ENCODE results near the gene MAP3K20. TPM values are rescaled to one million over a fixed set of nuclear protein-coding genes. Genes with fewer than 3 reads are reported as not detected.

The MAP3K20 gene
- total and polyA plus RNA-seq, 2 of the 8 experiments (the other 6 are each of a cell fraction or from before 2014, with no cell fraction given) = 3.1 to 11.1 TPM

- FAIRE-seq (no peak), DNase-seq (ENCODE audit: low read depth in 1 of 2, low spot score in 2 of 2) (no peak)
- POLR2A ChIA-PET (ENCODE audit: partially characterized antibody) = no interaction called here
- Histone ChIP-seq H2AFZ (ENCODE audit: low read length) (no peak overlapping the region), H3K36me3 (ENCODE audit: control insufficient read depth in 2 of 4, insufficient read depth in 4 of 4, low read length in 3 of 4) (no peaks in the 10 kb centered on the region), H2BK120ac (replicated peaks; ENCODE audit: low read depth, low read length) (no peak overlapping the region), H3K27ac (ENCODE audit: low read depth, low read length) (no peak overlapping the region), H3K56ac (replicated peaks; ENCODE audit: insufficient read length, low read depth, low read length) (no peak overlapping the region), H4K20me1 (replicated peaks in 1 of 2; ENCODE audit: control insufficient read depth in 1 of 2, insufficient read depth in 2 of 2, low read length in 2 of 2) (no peaks in the 10 kb centered on the region), H3K23ac (ENCODE audit: insufficient read length) (no peak overlapping the region), H3K79me2 (ENCODE audit: control insufficient read depth in 1 of 2, insufficient read depth in 2 of 2, low read length in 2 of 2) (no peaks in the 10 kb centered on the region), H3K23me2 (ENCODE audit: low read depth, low read length) (no peaks in the 10 kb centered on the region), H3K27me3 (replicated peaks in 1 of 4; ENCODE audit: control insufficient read depth in 3 of 4, extremely low read depth in 1 of 4, insufficient read depth in 3 of 4, low read length in 3 of 4) (no peaks in the 10 kb centered on the region), H3K79me1 (ENCODE audit: low read depth, low read length) (no peaks in the 10 kb centered on the region), H3K4me2 (ENCODE audit: insufficient read depth in 1 of 2, low read depth in 2 of 2, low read length in 2 of 2) (no peak overlapping the region), H3K4ac (replicated peaks; ENCODE audit: insufficient read length, low read depth, low read length) (no peak overlapping the region), H2BK15ac (ENCODE audit: low read length) (no peak overlapping the region), H3K9me3 (ENCODE audit: insufficient read depth in 2 of 2, low read depth in 1 of 2, low read length in 1 of 2) (no peaks in the 10 kb centered on the region), H4K5ac (ENCODE audit: insufficient read length, low read depth, low read length) (no peak overlapping the region), H3K14ac (ENCODE audit: insufficient read length) (no peak overlapping the region), H2BK5ac (ENCODE audit: low read depth, low read length) (no peak overlapping the region), H4K91ac (replicated peaks; ENCODE audit: insufficient read length, low read length) (no peak overlapping the region), H3K4me3 (ENCODE audit: extremely low read depth in 1 of 4, insufficient read depth in 2 of 4, low read depth in 3 of 4, low read length in 4 of 4) (no peak overlapping the region), H2BK12ac (ENCODE audit: low read depth, low read length) (no peak overlapping the region), H3K9ac (replicated peaks in 1 of 4; ENCODE audit: extremely low read depth in 1 of 4, low read depth in 3 of 4, low read length in 3 of 4) (peak overlapping the region in 1 of 4 experiments; percentile 4; a peak in 1 of 7 replicates), H3K4me1 (replicated peaks in 1 of 4; ENCODE audit: control insufficient read depth in 3 of 4, insufficient read depth in 4 of 4, low read length in 3 of 4) (peaks cover 0 to 8% (median 5%) of the 10 kb centered on the region in 4 experiments; a peak in 3 of 7 replicates), H3K18ac (ENCODE audit: extremely low read depth, low read length) (no peak overlapping the region), H2BK20ac (ENCODE audit: low read length) (no peak overlapping the region), H2AK5ac (ENCODE audit: low read depth, low read length) (no peak overlapping the region), H4K8ac (ENCODE audit: extremely low read depth, insufficient read depth, low read length) (no peak overlapping the region; the same call in 1 of the 2 replicates)
- CTCF ChIA-PET (ENCODE audit: partially characterized antibody) = interaction anchor here (0.9 to 1.5 kb wide), 4 partner anchors 13 to 39 kb away, joined by 3 to 7 read pairs (median 4); no protein-coding TSS in a partner anchor
- WGBS, 2 experiments (ENCODE audit: extremely low coverage in 1 of 2, insufficient coverage in 1 of 2, insufficient read length in 1 of 2, insufficient replicate concordance in 2 of 2, low coverage in 1 of 2, low lambda C conversion rate in 2 of 2, missing lambda C conversion rate in 1 of 2) = 82% methylated on average over 8 of the region's 8 CpGs; no CpG with 5 or more reads in 1 of the 2 experiments
- TF ChIP-seq JUND (IDR thresholded peaks at IDR 0.05; ENCODE audit: low read length) (no peak), BCL11A (IDR thresholded peaks at IDR 0.05; ENCODE audit: low read depth in 2 of 2, low read length in 2 of 2) (no peak), TCF12 (IDR thresholded peaks at IDR 0.05; ENCODE audit: low read depth, low read length) (no peak), BRCA1 (IDR thresholded peaks at IDR 0.05; ENCODE audit: low read depth, low read length) (no peak), SIN3A (conservative IDR thresholded peaks at IDR 0.05 in 1 of 2, IDR thresholded peaks at IDR 0.05 in 1 of 2; ENCODE audit: low read depth in 1 of 2, low read length in 2 of 2) (no peak), NANOG (IDR thresholded peaks at IDR 0.05; ENCODE audit: insufficient read depth, low read depth, low read length, poor library complexity, severe bottlenecking) (no peak), SIX5 (IDR thresholded peaks at IDR 0.05; ENCODE audit: low read depth, low read length) (no peak)
- TF ChIP-seq, protein P1, sequence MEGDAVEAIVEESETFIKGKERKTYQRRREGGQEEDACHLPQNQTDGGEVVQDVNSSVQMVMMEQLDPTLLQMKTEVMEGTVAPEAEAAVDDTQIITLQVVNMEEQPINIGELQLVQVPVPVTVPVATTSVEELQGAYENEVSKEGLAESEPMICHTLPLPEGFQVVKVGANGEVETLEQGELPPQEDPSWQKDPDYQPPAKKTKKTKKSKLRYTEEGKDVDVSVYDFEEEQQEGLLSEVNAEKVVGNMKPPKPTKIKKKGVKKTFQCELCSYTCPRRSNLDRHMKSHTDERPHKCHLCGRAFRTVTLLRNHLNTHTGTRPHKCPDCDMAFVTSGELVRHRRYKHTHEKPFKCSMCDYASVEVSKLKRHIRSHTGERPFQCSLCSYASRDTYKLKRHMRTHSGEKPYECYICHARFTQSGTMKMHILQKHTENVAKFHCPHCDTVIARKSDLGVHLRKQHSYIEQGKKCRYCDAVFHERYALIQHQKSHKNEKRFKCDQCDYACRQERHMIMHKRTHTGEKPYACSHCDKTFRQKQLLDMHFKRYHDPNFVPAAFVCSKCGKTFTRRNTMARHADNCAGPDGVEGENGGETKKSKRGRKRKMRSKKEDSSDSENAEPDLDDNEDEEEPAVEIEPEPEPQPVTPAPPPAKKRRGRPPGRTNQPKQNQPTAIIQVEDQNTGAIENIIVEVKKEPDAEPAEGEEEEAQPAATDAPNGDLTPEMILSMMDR (IDR thresholded peaks at IDR 0.05; ENCODE audit: control extremely low read depth in 1 of 3, insufficient read depth in 1 of 3, low read depth in 1 of 3, low read length in 3 of 3) = no peak
These were observed 174.3 kb downstream of the MAP3K20 start for GRCh38 chr2:173249661-173250641.

All from H1 (cell line).